ENCODE measurements around the gene POLA2. TPM values are rescaled to one million over a fixed set of nuclear protein-coding genes. Genes with fewer than 3 reads are reported as not detected.
A peak's percentile ranks its signal among the peaks of the same experiment; 100 is the strongest.

The POLA2 gene
- total and polyA plus RNA-seq, 11 donors, result 3.2 to 9.0 (median 4.3) TPM

- intact Hi-C loops (cut with DNase I), result no loop called here
Observed at GRCh38 chr11:65308281-65308891, 46.6 kb downstream of the POLA2 start.

GRCh38 chr11:65309006-65309405 lies 47.2 kb downstream of the POLA2 start:
- ATAC-seq, result peak in 3 of 4 donors; percentile 29 to 72 (median 33)

More at GRCh38 chr11:65308281-65308891, 46.6 kb downstream of the POLA2 start:
- Histone ChIP-seq H3K9me3 (no peaks in the 10 kb centered on the region), H3K36me3 (no peaks in the 10 kb centered on the region), H3K4me1 (peaks cover 0 to 49% (median 28%) of the 10 kb centered on the region in 12 donors), H3K4me3 (no peak overlapping the region), H3K27ac (peak overlapping the region in 11 of 12 donors; percentile 1 to 80 (median 43)), H3K27me3 (no peaks in the 10 kb centered on the region)
- TF ChIP-seq POLR2A (IDR thresholded peaks at IDR 0.05) (no peak), CTCF (IDR thresholded peaks at IDR 0.05) (no peak)
- DNase-seq (peak in 4 of 5 donors; percentile 51 to 81 (median 59)), ATAC-seq (peak in 3 of 4 donors; percentile 26 to 75 (median 50))
- WGBS, 4 donors, result 23 to 36% (median 27%) methylated on average over 7 of the region's 7 CpGs

GRCh38 chr11:65310215-65310614 lies 48.5 kb downstream of the POLA2 start:
- TF ChIP-seq POLR2A (IDR thresholded peaks at IDR 0.05) (no peak), CTCF (IDR thresholded peaks at IDR 0.05) (no peak)

More at GRCh38 chr11:65309006-65309405, 47.2 kb downstream of the POLA2 start:
- Histone ChIP-seq H3K9me3 (no peaks in the 10 kb centered on the region), H3K27me3 (no peaks in the 10 kb centered on the region), H3K4me1 (peaks cover 0 to 55% (median 32%) of the 10 kb centered on the region in 12 donors), H3K36me3 (no peaks in the 10 kb centered on the region), H3K4me3 (no peak overlapping the region), H3K27ac (peak overlapping the region in 11 of 12 donors; percentile 1 to 80 (median 43))
- WGBS, 4 donors, result 43 to 60% (median 53%) methylated on average over 5 of the region's 5 CpGs
- TF ChIP-seq POLR2A (IDR thresholded peaks at IDR 0.05), result no peak
- no peak for TF ChIP-seq CTCF (IDR thresholded peaks at IDR 0.05)
- intact Hi-C loops (cut with DNase I), result no loop called here
- DNase-seq, result peak in 1 of 5 donors; percentile 60

GRCh38 chr11:65310736-65311135 lies 49.0 kb downstream of the POLA2 start:
- Histone ChIP-seq H3K27me3 (no peaks in the 10 kb centered on the region), H3K4me3 (no peak overlapping the region), H3K4me1 (peaks cover 0 to 62% (median 39%) of the 10 kb centered on the region in 12 donors), H3K27ac (no peak overlapping the region), H3K36me3 (no peaks in the 10 kb centered on the region), H3K9me3 (no peaks in the 10 kb centered on the region)
- intact Hi-C loops (cut with DNase I), result no loop called here
- WGBS, 4 donors, result 40 to 100% (median 44%) methylated on average over 1 to 6 of the region's 6 CpGs
- no peak for TF ChIP-seq POLR2A (IDR thresholded peaks at IDR 0.05)
- TF ChIP-seq CTCF (IDR thresholded peaks at IDR 0.05), result no peak
- no peak for DNase-seq
- no peak for ATAC-seq

More at GRCh38 chr11:65310215-65310614, 48.5 kb downstream of the POLA2 start:
- no peak overlapping the region for H3K4me3 ChIP-seq
- H3K27ac ChIP-seq, result no peak overlapping the region
- H3K9me3 ChIP-seq, result no peaks in the 10 kb centered on the region
- ATAC-seq, result no peak
- H3K4me1 ChIP-seq, result peaks cover 0 to 59% (median 37%) of the 10 kb centered on the region in 12 donors
- H3K27me3 ChIP-seq, result no peaks in the 10 kb centered on the region
- no peaks in the 10 kb centered on the region for H3K36me3 ChIP-seq
- intact Hi-C loops (cut with DNase I), result no loop called here
- WGBS, 4 donors, result 47 to 70% (median 55%) methylated on average over 5 to 10 of the region's 10 CpGs
- peak; percentile 51 to 82 (median 76) for DNase-seq

Data from heart left ventricle (tissue), 16 donors.